Karpas-422 (cell line): Measurements from ENCODE around the gene FOXO1. TPM values are rescaled to one million over a fixed set of nuclear protein-coding genes. Genes with fewer than 3 reads are reported as not detected.
"Not testable (repeated sequence)": the region's sequence is repeated elsewhere in the genome, so short reads cannot be mapped to it uniquely, and the experiment has no call there.

ENCODE experiments used
- DNase-seq: peaks from one replicate; pipeline ENCODE4 v3.0.0-alpha.2; 2015
- H2AFZ ChIP-seq: fragments of 200-600 bp; sonication (generic); 2 replicates; pipeline ENCODE4 v1.6.1; 2014; ENCODE audit warnings: antibody characterized with exemption, low read length, mixed read lengths
- H3K27ac ChIP-seq: fragments of 200-600 bp; sonication (generic); 2 replicates; pipeline ENCODE4 v1.5.1; 2014; ENCODE audit warnings: mild to moderate bottlenecking, low read length, moderate library complexity
- H3K27me3 ChIP-seq: fragments of 200-600 bp; sonication (generic); 2 replicates; pipeline ENCODE4 v1.6.1; 2014; ENCODE audit warnings: low read length, mixed read lengths
- H3K36me3 ChIP-seq: fragments of 200-600 bp; sonication (generic); 2 replicates; pipeline ENCODE4 v1.6.1; 2014; ENCODE audit warnings: low read length, mixed read lengths; ENCODE audit not compliant: insufficient read depth
- H3K4me1 ChIP-seq: fragments of 200-600 bp; sonication (generic); 2 replicates; pipeline ENCODE4 v1.6.1; 2014; ENCODE audit warnings: mild to moderate bottlenecking, low read length, mixed read lengths
- H3K4me2 ChIP-seq: fragments of 200-600 bp; sonication (generic); 2 replicates; pipeline ENCODE4 v1.6.1; 2014; ENCODE audit warnings: low read length, low read depth, mild to moderate bottlenecking; ENCODE audit not compliant: poor library complexity, severe bottlenecking
- H3K4me3 ChIP-seq: fragments of 200-600 bp; sonication (generic); 2 replicates; pipeline ENCODE4 v1.5.1; 2014; ENCODE audit warnings: mild to moderate bottlenecking, antibody characterized with exemption, low read length, mixed read lengths
- H3K79me2 ChIP-seq: fragments of 200-600 bp; sonication (generic); 2 replicates; pipeline ENCODE4 v1.6.1; 2014; ENCODE audit warnings: mild to moderate bottlenecking, low read length, mixed read lengths
- H3K9ac ChIP-seq: fragments of 200-600 bp; sonication (generic); 2 replicates; pipeline ENCODE4 v1.6.0; 2014; ENCODE audit warnings: low read length
- H3K9me2 ChIP-seq: fragments of 200-600 bp; sonication (generic), shearing (Covaris generic); replicated peaks from 2 replicates; pipeline ENCODE4 v1.6.0; 2014; ENCODE audit warnings: mild to moderate bottlenecking, low read length, moderate library complexity; ENCODE audit not compliant: insufficient read depth
- H3K9me3 ChIP-seq: fragments of 300-700, 200-600 bp; sonication (generic); 2 replicates; pipeline ENCODE4 v1.6.1; 2014; ENCODE audit warnings: low read length, mixed read lengths
- H4K20me1 ChIP-seq: fragments of 200-600 bp; sonication (generic); 2 replicates; pipeline ENCODE4 v1.6.1; 2014; ENCODE audit warnings: mild to moderate bottlenecking, antibody characterized with exemption, low read length, low read depth; ENCODE audit not compliant: insufficient read depth
- total RNA-seq: library from RNA; depleted of rRNA; stranded (reverse); fragments of >200 nt; shearing (Covaris generic); gene quantifications from 2 replicates; pipeline ENCODE4 v1.2.3, GENCODE V29; 2014; ENCODE audit warnings: low replicate concordance

The FOXO1 gene
- total RNA-seq, 1 experiment from 2014 or later: 51.6 TPM

- H3K9me2 ChIP-seq, H3K9me3 ChIP-seq, H3K27me3 ChIP-seq, H3K36me3 ChIP-seq, H2AFZ ChIP-seq, DNase-seq: not testable (repeated sequence)
- H3K4me2 ChIP-seq: peak overlapping the region; percentile 77
- peaks cover 64% of the 10 kb centered on the region for H3K4me1 ChIP-seq
- peak overlapping the region; percentile 85 for H3K4me3 ChIP-seq
- peaks cover 70% of the 10 kb centered on the region for H3K79me2 ChIP-seq
- H3K9ac ChIP-seq: peak overlapping the region; percentile 93
- H4K20me1 ChIP-seq: peaks cover 28% of the 10 kb centered on the region
- peak overlapping the region; percentile 69 for H3K27ac ChIP-seq
Observed at GRCh38 chr13:40664100-40664349, 2.4 kb downstream of the FOXO1 start.

DNA sequence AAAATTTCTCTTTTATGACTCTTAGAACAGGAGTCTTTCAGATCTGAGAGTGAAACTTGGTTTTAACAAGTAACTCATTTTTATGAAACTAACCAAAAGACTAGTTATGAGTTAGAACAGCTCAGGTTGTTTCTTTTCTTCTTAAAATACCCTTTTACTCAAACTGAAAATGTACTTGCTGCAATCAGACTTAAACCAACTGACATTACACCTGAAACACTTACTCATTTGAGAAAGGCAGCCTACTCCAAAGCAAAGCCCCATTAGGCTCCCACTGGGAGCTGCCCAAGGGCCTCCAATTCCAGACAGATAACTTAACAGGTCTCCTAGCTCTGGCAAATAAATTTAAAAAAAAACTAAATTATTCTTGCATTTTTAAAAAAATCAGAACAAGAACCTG, 3.6 kb downstream of the FOXO1 start:
- DNase-seq: no peak
- peaks cover 61% of the 10 kb centered on the region for H3K4me1 ChIP-seq
- no peaks in the 10 kb centered on the region for H3K9me2 ChIP-seq
- peak overlapping the region; percentile 85 for H3K4me3 ChIP-seq
- peak overlapping the region; percentile 77 for H3K4me2 ChIP-seq
- H3K9ac ChIP-seq: peak overlapping the region; percentile 93
- H3K36me3 ChIP-seq: no peaks in the 10 kb centered on the region
- H3K9me3 ChIP-seq: no peaks in the 10 kb centered on the region
- H4K20me1 ChIP-seq: peaks cover 34% of the 10 kb centered on the region
- no peak overlapping the region for H2AFZ ChIP-seq
- H3K27me3 ChIP-seq: no peaks in the 10 kb centered on the region
- H3K27ac ChIP-seq: peak overlapping the region; percentile 69
- H3K79me2 ChIP-seq: peaks cover 81% of the 10 kb centered on the region

DNA sequence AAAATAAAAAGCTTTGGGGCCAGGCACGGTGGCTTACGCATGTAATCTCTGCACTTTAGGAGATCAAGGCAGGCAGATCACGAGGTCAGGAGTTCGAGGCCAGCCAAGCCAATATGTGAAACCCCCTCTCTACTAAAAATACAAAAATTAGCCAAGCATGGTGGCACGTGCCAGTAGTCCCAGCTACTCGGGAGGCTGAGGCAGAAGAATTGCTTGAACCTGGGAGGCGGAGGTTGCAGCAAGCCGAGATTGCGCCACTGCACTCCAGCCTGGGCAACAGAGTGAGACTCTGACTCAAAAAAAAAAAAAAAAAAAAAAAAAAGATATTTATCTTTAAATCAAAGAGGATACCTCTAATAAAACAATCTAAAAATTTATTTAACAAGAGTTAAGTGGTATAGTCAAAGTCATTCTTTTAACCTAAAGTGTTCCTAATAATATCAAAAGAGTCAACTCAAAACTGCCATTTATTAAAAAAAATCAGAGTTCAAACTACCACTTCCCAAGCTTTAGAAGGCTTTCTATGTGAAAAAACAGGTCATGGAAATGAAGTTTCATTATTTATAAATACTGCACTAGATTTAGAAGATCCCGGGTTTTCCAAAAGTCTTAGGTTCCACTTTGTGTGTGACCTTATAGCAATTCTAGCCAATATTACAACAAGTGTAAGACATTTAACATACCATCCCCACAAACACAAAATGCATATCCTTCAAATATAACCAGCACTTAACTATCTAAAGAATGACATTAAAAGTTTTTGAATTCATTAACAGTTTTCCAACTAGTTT, 4.4 kb downstream of the FOXO1 start:
- Histone ChIP-seq H3K4me1 (peaks cover 63% of the 10 kb centered on the region), H3K9ac (peak overlapping the region; percentile 93; the same call in 1 of the 2 replicates), H3K36me3 (no peaks in the 10 kb centered on the region), H3K9me2 (no peaks in the 10 kb centered on the region), H3K4me3 (peak overlapping the region; percentile 85; the same call in 1 of the 2 replicates), H3K27me3 (no peaks in the 10 kb centered on the region), H3K4me2 (peak overlapping the region; percentile 77), H4K20me1 (peaks cover 34% of the 10 kb centered on the region), H3K27ac (peak overlapping the region; percentile 69), H3K79me2 (peaks cover 89% of the 10 kb centered on the region), H2AFZ (no peak overlapping the region), H3K9me3 (no peaks in the 10 kb centered on the region)
- DNase-seq: no peak

DNA sequence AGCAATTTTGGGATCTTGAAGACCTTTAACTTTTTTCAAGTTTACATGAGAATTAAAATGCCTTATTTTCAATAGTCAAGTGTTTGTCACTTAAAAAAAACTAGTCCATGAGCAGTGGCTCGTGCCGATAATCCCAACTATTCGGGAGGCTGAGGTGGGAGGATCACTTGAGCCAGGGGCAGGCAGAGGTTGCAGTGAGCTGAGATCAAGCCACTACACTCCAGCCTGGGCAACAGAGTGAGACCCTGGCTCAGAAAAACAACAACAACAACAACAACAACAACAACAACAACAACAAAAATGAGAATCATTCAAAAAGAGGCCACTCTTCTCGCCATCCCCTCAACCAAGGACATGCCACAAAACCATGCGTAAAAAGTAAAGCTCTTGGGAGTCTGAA, 5.7 kb downstream of the FOXO1 start:
- Histone ChIP-seq H3K36me3 (no peaks in the 10 kb centered on the region), H4K20me1 (peaks cover 47% of the 10 kb centered on the region), H3K27ac (no peak overlapping the region), H3K9me2 (no peaks in the 10 kb centered on the region), H3K79me2 (peaks cover 97% of the 10 kb centered on the region), H3K4me1 (peaks cover 76% of the 10 kb centered on the region), H2AFZ (no peak overlapping the region), H3K27me3 (no peaks in the 10 kb centered on the region), H3K9ac (no peak overlapping the region), H3K9me3 (no peaks in the 10 kb centered on the region), H3K4me3 (no peak overlapping the region), H3K4me2 (no peak overlapping the region)
- DNase-seq: no peak

DNA sequence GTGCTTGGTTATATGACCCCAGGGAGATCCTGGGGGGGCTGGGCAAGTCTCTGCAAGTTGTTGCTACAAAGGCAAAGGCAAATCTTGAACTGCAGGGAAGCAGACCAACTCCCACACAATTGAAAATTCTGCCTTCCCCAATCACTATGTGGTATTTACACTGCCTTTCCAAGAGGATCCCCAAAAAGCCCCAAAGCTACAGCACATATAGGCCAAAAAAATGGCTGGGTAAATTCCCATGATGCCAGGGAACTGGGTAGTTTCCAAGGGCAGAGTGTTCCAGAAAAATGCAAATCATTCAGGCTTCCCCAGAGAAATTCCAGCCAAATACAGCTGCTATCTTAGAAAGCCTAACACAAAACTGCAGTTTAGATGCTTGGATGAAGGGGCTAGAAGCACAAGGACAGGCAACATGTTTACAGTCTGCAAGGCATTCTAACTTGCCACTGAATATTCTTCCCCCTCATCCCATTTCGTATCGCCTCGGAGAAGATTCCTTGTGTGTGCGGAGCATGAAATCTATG, 6.2 kb downstream of the FOXO1 start:
- no peak overlapping the region for H3K4me3 ChIP-seq
- H3K27me3 ChIP-seq: no peaks in the 10 kb centered on the region
- H3K4me2 ChIP-seq: no peak overlapping the region
- no peak overlapping the region for H2AFZ ChIP-seq
- H3K27ac ChIP-seq: 0 out of 2 replicates have a peak overlapping the region, but pooled peaks have one; percentile 31
- no peak for DNase-seq
- H3K4me1 ChIP-seq: peaks cover 81% of the 10 kb centered on the region
- peaks cover 48% of the 10 kb centered on the region for H4K20me1 ChIP-seq
- H3K9ac ChIP-seq: no peak overlapping the region
- no peaks in the 10 kb centered on the region for H3K9me3 ChIP-seq
- H3K79me2 ChIP-seq: peaks cover 98% of the 10 kb centered on the region
- H3K9me2 ChIP-seq: no peaks in the 10 kb centered on the region
- no peaks in the 10 kb centered on the region for H3K36me3 ChIP-seq

GRCh38 chr13:40657951-40658350, 8.5 kb downstream of the FOXO1 start:
- no peaks in the 10 kb centered on the region for H3K27me3 ChIP-seq
- no peaks in the 10 kb centered on the region for H3K9me2 ChIP-seq
- H3K27ac ChIP-seq: 0 out of 2 replicates have a peak overlapping the region, but pooled peaks have one; percentile 22
- H3K36me3 ChIP-seq: no peaks in the 10 kb centered on the region
- H3K4me3 ChIP-seq: no peak overlapping the region
- H3K9me3 ChIP-seq: no peaks in the 10 kb centered on the region
- H3K4me1 ChIP-seq: peaks cover 88% of the 10 kb centered on the region
- no peak for DNase-seq
- H2AFZ ChIP-seq: no peak overlapping the region
- no peak overlapping the region for H3K4me2 ChIP-seq
- H3K79me2 ChIP-seq: peaks cover 96% of the 10 kb centered on the region
- H3K9ac ChIP-seq: no peak overlapping the region
- peaks cover 50% of the 10 kb centered on the region for H4K20me1 ChIP-seq

- Histone ChIP-seq H3K27ac (no peak overlapping the region), H3K4me2 (peak overlapping the region; percentile 6)
Observed at GRCh38 chr13:40657307-40657706, 9.1 kb downstream of the FOXO1 start.

DNA sequence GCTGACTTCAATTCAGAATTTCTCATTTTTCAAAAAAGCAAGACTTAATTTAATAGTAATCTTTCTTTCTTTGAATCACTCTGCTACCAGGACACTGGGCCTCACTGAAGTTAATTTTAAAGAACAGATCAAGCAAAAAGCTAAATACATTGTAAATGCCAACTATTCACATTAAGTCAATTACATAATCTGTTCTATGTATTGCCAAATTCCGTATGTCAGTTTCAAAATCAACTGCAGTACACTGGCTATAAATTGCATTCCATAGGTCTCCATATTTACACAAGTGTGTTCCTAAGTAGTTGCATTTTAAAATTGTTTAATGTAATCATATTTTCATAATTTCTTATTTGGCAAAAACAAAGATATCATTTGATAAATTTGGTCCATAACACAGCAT, 10.1 kb downstream of the FOXO1 start:
- H3K9me2 ChIP-seq: no peaks in the 10 kb centered on the region
- H3K4me1 ChIP-seq: peaks cover 89% of the 10 kb centered on the region
- H3K36me3 ChIP-seq: no peaks in the 10 kb centered on the region
- H3K27me3 ChIP-seq: no peaks in the 10 kb centered on the region
- H3K79me2 ChIP-seq: peaks cover 96% of the 10 kb centered on the region
- H3K27ac ChIP-seq: peak overlapping the region; percentile 32
- H3K9me3 ChIP-seq: no peaks in the 10 kb centered on the region
- no peak overlapping the region for H3K4me3 ChIP-seq
- no peak overlapping the region for H3K9ac ChIP-seq
- no peak overlapping the region for H2AFZ ChIP-seq
- DNase-seq: no peak
- H3K4me2 ChIP-seq: peak overlapping the region; percentile 6
- H4K20me1 ChIP-seq: peaks cover 51% of the 10 kb centered on the region

More at GRCh38 chr13:40657307-40657706, 9.1 kb downstream of the FOXO1 start:
- no peaks in the 10 kb centered on the region for H3K36me3 ChIP-seq
- H2AFZ ChIP-seq: no peak overlapping the region
- no peaks in the 10 kb centered on the region for H3K9me3 ChIP-seq
- peaks cover 88% of the 10 kb centered on the region for H3K4me1 ChIP-seq
- no peaks in the 10 kb centered on the region for H3K9me2 ChIP-seq
- DNase-seq: no peak
- peaks cover 50% of the 10 kb centered on the region for H4K20me1 ChIP-seq
- H3K9ac ChIP-seq: no peak overlapping the region
- no peak overlapping the region for H3K4me3 ChIP-seq
- H3K79me2 ChIP-seq: peaks cover 96% of the 10 kb centered on the region
- H3K27me3 ChIP-seq: no peaks in the 10 kb centered on the region
